SK-N-SH (cell line): ENCODE data around the gene GTF3A. TPM values are rescaled to one million over a fixed set of nuclear protein-coding genes. Genes with fewer than 3 reads are reported as not detected.
"Not testable (repeated sequence)": the region's sequence is repeated elsewhere in the genome, so short reads cannot be mapped to it uniquely, and the experiment has no call there.

Experiments
- CTCF ChIA-PET: fragments of 300-600, 350-600 bp; formaldehyde crosslinking; extraction: SDS; loops from one replicate; lab custom pipeline; 2021; lab: Yijun Ruan, JAX
- POLR2A ChIA-PET: fragments of 350-600 bp; sonication (Branson Sonifier 250); formaldehyde crosslinking; extraction: SDS; loops from one replicate; lab custom pipeline; 2020; ENCODE audit warnings: antibody characterized with exemption, inconsistent platforms; lab: Yijun Ruan, JAX
- DNase-seq: peaks from one replicate; pipeline ENCODE4 v3.0.0; 2012
- H2AFZ ChIP-seq: fragments of 200-600 bp; sonication (generic); 2 replicates; pipeline ENCODE4 v1.8.1; 2016; ENCODE audit warnings: antibody characterized with exemption, mild to moderate bottlenecking, low read depth
- H3F3A ChIP-seq: fragments of 200-600 bp; sonication (generic); replicated peaks from 2 replicates; pipeline ENCODE3; 2016; ENCODE audit warnings: antibody characterized with exemption, mild to moderate bottlenecking; ENCODE audit not compliant: insufficient read depth
- H3K27ac ChIP-seq, 2 experiments: fragments of 200-500 bp in 1 of 2; fragments of 200-600 bp in 1 of 2; sonication (Bioruptor generic) in 1 of 2; sonication (generic), shearing (Covaris generic) in 1 of 2; 2 replicates each; pipeline versions ENCODE4 v1.5.1 to v1.6.1; 2014 to 2016; ENCODE audit warnings: low read depth in 2 of 2, inconsistent platforms in 1 of 2, low read length in 1 of 2, mild to moderate bottlenecking in 1 of 2, mixed read lengths in 1 of 2
- H3K27me3 ChIP-seq: fragments of 200-600 bp; sonication (generic), shearing (Covaris generic); 2 replicates; pipeline ENCODE4 v1.6.1; 2016; ENCODE audit warnings: mixed run types; ENCODE audit not compliant: insufficient read depth
- H3K36me3 ChIP-seq, 2 experiments: fragments of 200-500 bp in 1 of 2; fragments of 200-600 bp in 1 of 2; sonication (Bioruptor generic) in 1 of 2; sonication (generic) in 1 of 2; replicated peaks in 1 of 2; 2 replicates each; pipeline versions ENCODE3 to v1.5.1; 2014 to 2016; ENCODE audit warnings: low read length in 1 of 2, mild to moderate bottlenecking in 1 of 2; ENCODE audit not compliant: insufficient read depth in 2 of 2, control insufficient read depth in 1 of 2
- H3K4me1 ChIP-seq, 2 experiments: fragments of 200-500 bp in 1 of 2; fragments of 200-600 bp in 1 of 2; sonication (Bioruptor generic) in 1 of 2; sonication (generic), shearing (Covaris generic) in 1 of 2; 2 replicates each; pipeline versions ENCODE4 v1.5.1 to v1.6.1; 2014 to 2016; ENCODE audit warnings: low read depth in 1 of 2, low read length in 1 of 2, mixed run types in 1 of 2; ENCODE audit not compliant: insufficient read depth in 2 of 2, control insufficient read depth in 1 of 2
- H3K4me2 ChIP-seq: fragments of 200-600 bp; sonication (generic), shearing (Covaris generic); 2 replicates; pipeline ENCODE4 v1.6.1; 2017; ENCODE audit warnings: mixed run types
- H3K4me3 ChIP-seq, 2 experiments: fragments of 200-500 bp in 1 of 2; fragments of 200-600 bp in 1 of 2; sonication (Bioruptor generic) in 1 of 2; sonication (generic), shearing (Covaris generic) in 1 of 2; 2 replicates each; pipeline versions ENCODE4 v1.5.1 to v1.8.1; 2014 to 2016; ENCODE audit warnings: low read depth in 2 of 2, inconsistent platforms in 1 of 2, low read length in 1 of 2, mild to moderate bottlenecking in 1 of 2, mixed read lengths in 1 of 2, moderate library complexity in 1 of 2
- H3K79me2 ChIP-seq: fragments of 200-600 bp; sonication (generic); 2 replicates; pipeline ENCODE4 v1.8.1; 2017; ENCODE audit warnings: mild to moderate bottlenecking; ENCODE audit not compliant: insufficient read depth
- H3K9ac ChIP-seq: fragments of 200-600 bp; sonication (generic); 2 replicates; pipeline ENCODE4 v1.6.1; 2017; ENCODE audit warnings: mixed run types
- H3K9me2 ChIP-seq: fragments of 200-600 bp; sonication (generic); 2 replicates; pipeline ENCODE4 v1.6.1; 2017; ENCODE audit warnings: mixed run types
- H3K9me3 ChIP-seq: fragments of 200-600 bp; sonication (generic); 2 replicates; pipeline ENCODE4 v1.6.1; 2017; ENCODE audit warnings: mixed run types, mild to moderate bottlenecking, moderate library complexity
- H4K20me1 ChIP-seq: fragments of 200-600 bp; sonication (generic); 2 replicates; pipeline ENCODE4 v1.6.1; 2017; ENCODE audit warnings: mild to moderate bottlenecking, mixed run types; ENCODE audit not compliant: insufficient read depth
- ELF1 ChIP-seq: IDR thresholded peaks from 2 replicates; pipeline ENCODE4 v1.4.0; 2012
- EP300 ChIP-seq, 2 experiments: IDR thresholded peaks; 2 replicates each; pipeline versions ENCODE4 v1.4.0 to v1.6.1; 2012; ENCODE audit warnings: borderline replicate concordance in 1 of 2, low read depth in 1 of 2, low read length in 1 of 2
- GABPA ChIP-seq: IDR thresholded peaks from 2 replicates; pipeline ENCODE4 v1.4.0; 2012; ENCODE audit warnings: low read depth, mild to moderate bottlenecking
- MXI1 ChIP-seq: IDR thresholded peaks from 2 replicates; pipeline ENCODE4 v1.6.1; 2012; ENCODE audit warnings: mild to moderate bottlenecking, low read depth, low read length, improper control_type of control experiment
- NRF1 ChIP-seq: IDR thresholded peaks from 2 replicates; pipeline ENCODE4 v1.6.1; 2012; ENCODE audit warnings: low read depth, mild to moderate bottlenecking, low read length
- RCOR1 ChIP-seq: fragments of 150-350 bp; IDR thresholded peaks from 2 replicates; pipeline ENCODE4 v1.6.1; 2017; ENCODE audit warnings: antibody characterized with exemption, low read length
- RXRA ChIP-seq: IDR thresholded peaks from 2 replicates; pipeline ENCODE4 v1.4.0; 2012; ENCODE audit warnings: low read depth, mild to moderate bottlenecking, borderline replicate concordance
- SIN3A ChIP-seq: IDR thresholded peaks from 2 replicates; pipeline ENCODE4 v1.6.1; 2012; ENCODE audit warnings: low read depth, mild to moderate bottlenecking, low read length, moderate library complexity, borderline replicate concordance
- SMC3 ChIP-seq: IDR thresholded peaks from 2 replicates; pipeline ENCODE4 v1.6.1; 2012; ENCODE audit warnings: low read depth, low read length, improper control_type of control experiment
- TAF1 ChIP-seq: IDR thresholded peaks from 2 replicates; pipeline ENCODE4 v1.6.1; 2012; ENCODE audit warnings: low read depth, mild to moderate bottlenecking, low read length, moderate library complexity, borderline replicate concordance
- TCF12 ChIP-seq: IDR thresholded peaks from 2 replicates; pipeline ENCODE4 v1.4.0; 2012
- YY1 ChIP-seq: IDR thresholded peaks from 2 replicates; pipeline ENCODE4 v1.4.0; 2012; ENCODE audit warnings: low read depth, mild to moderate bottlenecking
- WGBS: methylation state at CpG from one replicate; pipeline ENCODE4 v1.1.6; 2017; ENCODE audit warnings: low lambda C conversion rate; 5-methylcytosine and 5-hydroxymethylcytosine counted together
- polyA plus RNA-seq, 3 experiments: library from polyadenylated mRNA; depleted of rRNA; stranded (reverse); fragments of >200 nt; gene quantifications; 2 replicates each; pipeline ENCODE4 v1.2.3, GENCODE V29; 2012
- TF ChIP-seq, protein P1 (sequence below): fragments of 150-350 bp; IDR thresholded peaks from 2 replicates; pipeline ENCODE4 v1.6.1; 2016; ENCODE audit warnings: mild to moderate bottlenecking, low read depth, low read length
- TF ChIP-seq, protein P2 (sequence below): IDR thresholded peaks from 2 replicates; pipeline ENCODE4 v1.4.0; 2012; ENCODE audit warnings: low read depth
- TF ChIP-seq, protein P3 (sequence below): IDR thresholded peaks from 2 replicates; pipeline ENCODE4; 2012

GTF3A gene
- polyA plus RNA-seq, 1 of the 3 experiments (the other 2 are of a cell fraction): 75.4 TPM

DNA sequence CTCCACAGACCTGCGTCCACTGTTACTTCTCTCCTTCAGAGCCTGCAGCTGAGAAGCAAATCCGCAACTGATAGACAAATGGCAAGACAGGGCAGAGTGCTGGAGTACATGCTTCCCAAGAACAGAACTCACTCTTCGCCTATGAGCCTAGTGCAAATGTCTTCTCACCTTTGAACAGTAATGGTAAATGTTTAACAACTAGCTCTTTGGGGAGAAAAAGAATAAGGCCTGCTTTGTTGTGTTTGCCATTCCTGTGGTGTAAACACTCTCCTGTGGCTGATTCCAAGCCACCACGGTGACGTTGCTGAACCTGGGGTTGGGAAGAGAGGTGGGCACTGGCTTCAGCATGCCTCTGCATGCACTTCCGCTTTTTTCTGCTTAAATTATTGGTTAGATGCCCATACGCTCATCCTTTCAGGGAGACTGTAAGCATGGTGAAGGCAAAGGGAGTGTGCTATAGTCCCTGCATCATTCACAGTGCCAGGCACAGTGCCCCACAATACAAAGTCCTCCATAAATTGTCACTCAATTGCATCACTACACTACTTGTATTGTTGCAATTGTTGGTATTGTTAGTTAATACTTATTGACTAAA lies 28.1 kb upstream of the GTF3A start (continued):
- TF ChIP-seq MXI1 (no peak), RXRA (no peak)

DNA sequence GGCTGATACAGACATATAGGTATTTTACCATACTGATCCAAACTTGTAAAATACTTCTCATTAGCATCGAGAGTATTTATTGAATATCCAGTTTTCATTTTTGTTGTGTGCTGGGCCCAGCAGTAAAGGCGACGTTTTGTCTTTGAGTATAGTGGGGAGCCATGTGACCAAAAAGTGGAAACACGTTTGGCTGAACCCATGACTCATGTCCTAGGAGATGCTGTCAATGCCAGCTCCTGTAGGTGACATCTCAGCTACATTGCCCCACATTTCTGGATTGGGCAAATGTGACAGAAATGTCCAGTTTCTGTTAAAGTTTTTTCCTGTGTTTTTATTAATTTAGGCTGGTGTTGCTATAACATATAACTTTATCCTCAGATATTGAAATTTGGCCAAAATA lies 26.1 kb upstream of the GTF3A start:
- Histone ChIP-seq H4K20me1 (no peaks in the 10 kb centered on the region), H3F3A (no peaks in the 10 kb centered on the region), H3K9ac (no peak overlapping the region), H3K4me1 (no peaks in the 10 kb centered on the region; a peak in 1 of 4 replicates), H3K27ac (no peak overlapping the region), H3K36me3 (no peaks in the 10 kb centered on the region), H3K27me3 (peaks cover 51% of the 10 kb centered on the region; the same call in 1 of the 2 replicates), H3K79me2 (no peaks in the 10 kb centered on the region), H3K9me2 (no peaks in the 10 kb centered on the region), H3K9me3 (no peaks in the 10 kb centered on the region), H2AFZ (no peak overlapping the region), H3K4me3 (no peak overlapping the region), H3K4me2 (no peak overlapping the region)
- WGBS: 37% methylated on average over 4 of the region's 4 CpGs
- ChIA-PET POLR2A (no interaction called here), CTCF (interaction anchor here (1.3 kb wide), 1 partner anchor 23 kb away, joined by 3 read pairs; no protein-coding TSS in a partner anchor)
- TF ChIP-seq SIN3A (no peak), TAF1 (no peak), SMC3 (no peak), EP300 (IDR thresholded peaks at IDR 0.05; ENCODE audit: borderline replicate concordance in 1 of 2, low read depth in 1 of 2, low read length in 1 of 2) (no peak)
- TF ChIP-seq, protein P1, sequence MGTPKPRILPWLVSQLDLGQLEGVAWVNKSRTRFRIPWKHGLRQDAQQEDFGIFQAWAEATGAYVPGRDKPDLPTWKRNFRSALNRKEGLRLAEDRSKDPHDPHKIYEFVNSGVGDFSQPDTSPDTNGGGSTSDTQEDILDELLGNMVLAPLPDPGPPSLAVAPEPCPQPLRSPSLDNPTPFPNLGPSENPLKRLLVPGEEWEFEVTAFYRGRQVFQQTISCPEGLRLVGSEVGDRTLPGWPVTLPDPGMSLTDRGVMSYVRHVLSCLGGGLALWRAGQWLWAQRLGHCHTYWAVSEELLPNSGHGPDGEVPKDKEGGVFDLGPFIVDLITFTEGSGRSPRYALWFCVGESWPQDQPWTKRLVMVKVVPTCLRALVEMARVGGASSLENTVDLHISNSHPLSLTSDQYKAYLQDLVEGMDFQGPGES: no peak
- no peak for DNase-seq

DNA sequence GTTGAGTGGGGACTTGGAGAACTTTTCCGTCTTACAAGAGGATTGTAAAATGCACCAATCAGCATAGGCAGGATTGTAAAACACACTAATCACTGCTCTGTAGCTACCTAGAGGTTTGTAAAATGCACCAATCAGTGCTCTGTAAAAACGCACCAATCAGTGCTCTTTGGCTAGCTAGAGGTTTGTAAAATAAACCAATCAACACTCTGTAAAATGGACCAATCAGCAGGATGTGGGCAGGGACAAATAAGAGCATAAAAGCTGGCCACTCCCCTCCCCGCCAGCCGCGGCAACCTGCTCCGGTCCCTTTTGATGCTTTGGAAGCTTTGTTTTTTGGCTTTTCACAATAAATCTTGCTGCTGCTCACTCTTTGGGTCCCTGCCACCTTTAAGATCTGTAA lies 24.0 kb upstream of the GTF3A start:
- H4K20me1 ChIP-seq, H3F3A ChIP-seq, H3K9me3 ChIP-seq, H3K4me2 ChIP-seq, H3K9ac ChIP-seq, DNase-seq, H3K27ac ChIP-seq, H3K4me3 ChIP-seq, H3K4me1 ChIP-seq, H3K9me2 ChIP-seq, H2AFZ ChIP-seq, POLR2A ChIA-PET, H3K79me2 ChIP-seq, H3K36me3 ChIP-seq: not testable (repeated sequence)
- H3K27me3 ChIP-seq: peaks cover 37% of the 10 kb centered on the region; the same call in 1 of the 2 replicates
- CTCF ChIA-PET: interaction anchor here (0.9 to 1.5 kb wide), 2 partner anchors 25 to 38 kb away, joined by 3 to 4 read pairs; no protein-coding TSS in a partner anchor
- WGBS: 17% methylated on average over 6 of the region's 6 CpGs

DNA sequence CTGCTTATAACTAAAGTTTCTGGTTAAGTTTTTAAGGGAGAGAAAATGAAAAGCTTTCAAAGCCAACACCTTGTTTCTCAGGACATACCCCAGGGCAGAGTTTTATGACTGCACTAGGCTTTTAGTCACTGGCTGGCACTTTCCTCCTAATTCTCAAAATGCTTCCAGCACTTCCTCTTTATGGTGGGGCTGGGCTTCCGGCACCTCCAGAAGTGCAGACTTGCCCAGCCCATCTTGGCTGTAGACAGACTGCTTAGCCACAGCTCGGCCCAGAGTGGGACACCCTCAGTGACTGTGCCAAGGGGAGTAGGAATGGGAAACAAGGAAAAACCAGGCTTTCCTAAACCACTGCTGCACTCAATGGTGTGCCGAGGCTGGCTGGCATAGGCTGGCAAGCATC lies 23.2 kb upstream of the GTF3A start:
- no peak overlapping the region for H3K4me3 ChIP-seq
- H3F3A ChIP-seq: no peaks in the 10 kb centered on the region
- H3K9ac ChIP-seq: no peak overlapping the region
- H3K27ac ChIP-seq: no peak overlapping the region
- CTCF ChIA-PET: interaction anchor here (0.6 to 1.5 kb wide), 5 partner anchors 26 to 579 kb away, joined by 3 to 4 read pairs (median 4); no protein-coding TSS in a partner anchor
- no peaks in the 10 kb centered on the region for H3K4me1 ChIP-seq
- no peaks in the 10 kb centered on the region for H3K9me2 ChIP-seq
- H3K79me2 ChIP-seq: no peaks in the 10 kb centered on the region
- H3K4me2 ChIP-seq: no peak overlapping the region
- no peaks in the 10 kb centered on the region for H4K20me1 ChIP-seq
- DNase-seq: no peak
- no peaks in the 10 kb centered on the region for H3K9me3 ChIP-seq
- no peaks in the 10 kb centered on the region for H3K36me3 ChIP-seq
- WGBS: 18% methylated on average over 3 of the region's 3 CpGs
- POLR2A ChIA-PET: no interaction called here
- H3K27me3 ChIP-seq: peaks cover 37% of the 10 kb centered on the region; the same call in 1 of the 2 replicates
- H2AFZ ChIP-seq: no peak overlapping the region
- TF ChIP-seq RCOR1 (no peak), TAF1 (no peak), TCF12 (no peak), NRF1 (no peak), EP300 (IDR thresholded peaks at IDR 0.05; ENCODE audit: borderline replicate concordance in 1 of 2, low read depth in 1 of 2, low read length in 1 of 2) (no peak), GABPA (no peak), ELF1 (no peak), SMC3 (no peak), YY1 (no peak)
- TF ChIP-seq, protein P2, sequence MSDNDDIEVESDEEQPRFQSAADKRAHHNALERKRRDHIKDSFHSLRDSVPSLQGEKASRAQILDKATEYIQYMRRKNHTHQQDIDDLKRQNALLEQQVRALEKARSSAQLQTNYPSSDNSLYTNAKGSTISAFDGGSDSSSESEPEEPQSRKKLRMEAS: no peak
- TF ChIP-seq, protein P1: no peak
- TF ChIP-seq, protein P3, sequence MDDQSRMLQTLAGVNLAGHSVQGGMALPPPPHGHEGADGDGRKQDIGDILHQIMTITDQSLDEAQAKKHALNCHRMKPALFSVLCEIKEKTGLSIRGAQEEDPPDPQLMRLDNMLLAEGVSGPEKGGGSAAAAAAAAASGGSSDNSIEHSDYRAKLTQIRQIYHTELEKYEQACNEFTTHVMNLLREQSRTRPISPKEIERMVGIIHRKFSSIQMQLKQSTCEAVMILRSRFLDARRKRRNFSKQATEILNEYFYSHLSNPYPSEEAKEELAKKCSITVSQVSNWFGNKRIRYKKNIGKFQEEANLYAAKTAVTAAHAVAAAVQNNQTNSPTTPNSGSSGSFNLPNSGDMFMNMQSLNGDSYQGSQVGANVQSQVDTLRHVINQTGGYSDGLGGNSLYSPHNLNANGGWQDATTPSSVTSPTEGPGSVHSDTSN: no peak
